IMR-90 (cell line): ENCODE results near the gene S100A3. TPM values are rescaled to one million over a fixed set of nuclear protein-coding genes. Genes with fewer than 3 reads are reported as not detected.

Experiments
- ATAC-seq: fragments of 200-7000 bp; cut with Tn5 transposase; 2 replicates; pipeline ENCODE4 v1.9.1; 2020; ENCODE audit warnings: low read depth, mild to moderate bottlenecking, moderate library complexity
- BruUV-seq: library from RNA; stranded (reverse); fragments of 400-500 nt; replicated peaks from 2 replicates; lab custom pipeline; 2021; lab: Mats Ljungman, UMichigan
- CTCF ChIA-PET: fragments of 300-600 bp; formaldehyde crosslinking; extraction: SDS; loops from one replicate; lab custom pipeline; 2021; ENCODE audit warnings: antibody characterized with exemption; lab: Yijun Ruan, JAX
- POLR2A ChIA-PET: fragments of 300-600 bp; sonication (Branson Sonifier 250); formaldehyde crosslinking; loops from one replicate; lab custom pipeline; 2022; ENCODE audit warnings: antibody characterized with exemption; ENCODE audit not compliant: unreplicated experiment; lab: Charles Lee
- DNase-seq: peaks from one replicate; pipeline ENCODE4 v3.0.0; 2013
- H2AFZ ChIP-seq: replicated peaks from 2 replicates; pipeline ENCODE3; 2013; ENCODE audit warnings: low read length, mild to moderate bottlenecking; ENCODE audit not compliant: poor library complexity
- H2AK5ac ChIP-seq: 2 replicates; pipeline ENCODE4 v1.6.1; 2013; ENCODE audit warnings: low read depth, low read length, inconsistent platforms
- H2AK9ac ChIP-seq: replicated peaks from 2 replicates; pipeline ENCODE3; 2013; ENCODE audit warnings: mild to moderate bottlenecking, low read depth, low read length, moderate library complexity; ENCODE audit not compliant: poor library complexity
- H2BK120ac ChIP-seq: 2 replicates; pipeline ENCODE4 v1.6.1; 2013; ENCODE audit warnings: low read depth, low read length, inconsistent platforms
- H2BK15ac ChIP-seq: 3 replicates; pipeline ENCODE4 v1.6.1; 2013; ENCODE audit warnings: low read depth, low read length, inconsistent platforms
- H2BK20ac ChIP-seq: 2 replicates; pipeline ENCODE4 v1.6.1; 2013; ENCODE audit warnings: low read depth, mild to moderate bottlenecking, inconsistent platforms, low read length, moderate library complexity
- H2BK5ac ChIP-seq: 2 replicates; pipeline ENCODE4 v1.6.1; 2013; ENCODE audit warnings: mild to moderate bottlenecking, low read depth, low read length, inconsistent platforms; ENCODE audit not compliant: poor library complexity, severe bottlenecking
- H3K14ac ChIP-seq: replicated peaks from 2 replicates; pipeline ENCODE4 v1.6.1; 2013; ENCODE audit warnings: low read depth, low read length, inconsistent platforms
- H3K18ac ChIP-seq: 2 replicates; pipeline ENCODE4 v1.6.1; 2013; ENCODE audit warnings: low read depth, low read length, control low read depth
- H3K23ac ChIP-seq: 2 replicates; pipeline ENCODE4 v1.6.1; 2013; ENCODE audit warnings: low read depth, low read length, inconsistent platforms
- H3K27ac ChIP-seq: 2 replicates; pipeline ENCODE4 v1.5.1; 2013; ENCODE audit warnings: mild to moderate bottlenecking, control low read depth, low read length; ENCODE audit not compliant: insufficient read depth
- H3K27me3 ChIP-seq: 2 replicates; pipeline ENCODE4 v1.6.1; 2013; ENCODE audit warnings: low read length; ENCODE audit not compliant: control insufficient read depth, insufficient read depth
- H3K36me3 ChIP-seq: 2 replicates; pipeline ENCODE4 v1.6.1; 2013; ENCODE audit warnings: low read length, mixed read lengths; ENCODE audit not compliant: control insufficient read depth, insufficient read depth
- H3K4ac ChIP-seq: 2 replicates; pipeline ENCODE4 v1.6.1; 2013; ENCODE audit warnings: low read depth, low read length, inconsistent platforms
- H3K4me1 ChIP-seq: 2 replicates; pipeline ENCODE4 v1.6.1; 2013; ENCODE audit warnings: low read length, mixed read lengths; ENCODE audit not compliant: control insufficient read depth, insufficient read depth
- H3K4me2 ChIP-seq: 2 replicates; pipeline ENCODE4 v1.6.1; 2013; ENCODE audit warnings: low read depth, mild to moderate bottlenecking, control low read depth, low read length, moderate library complexity
- H3K4me3 ChIP-seq: 2 replicates; pipeline ENCODE4 v1.5.1; 2013; ENCODE audit warnings: low read depth, mild to moderate bottlenecking, control low read depth, low read length, moderate library complexity; ENCODE audit not compliant: insufficient read depth
- H3K56ac ChIP-seq: 2 replicates; pipeline ENCODE4 v1.6.1; 2013; ENCODE audit warnings: low read length, inconsistent platforms; ENCODE audit not compliant: insufficient read depth; ENCODE audit errors: extremely low read depth
- H3K79me1 ChIP-seq, 2 experiments: 2 replicates each; pipeline ENCODE4 v1.6.1; 2013; ENCODE audit warnings: low read length in 2 of 2, inconsistent platforms in 1 of 2, low read depth in 1 of 2
- H3K9ac ChIP-seq: 2 replicates; pipeline ENCODE4 v1.6.1; 2013; ENCODE audit warnings: low read depth, low read length, control low read depth
- H3K9me1 ChIP-seq: 2 replicates; pipeline ENCODE4 v1.6.1; 2013; ENCODE audit warnings: low read length, inconsistent platforms; ENCODE audit not compliant: insufficient read depth
- H3K9me3 ChIP-seq: 2 replicates; pipeline ENCODE4 v1.6.1; 2013; ENCODE audit warnings: low read length; ENCODE audit not compliant: control insufficient read depth, insufficient read depth
- H4K20me1 ChIP-seq: 2 replicates; pipeline ENCODE4 v1.6.1; 2013; ENCODE audit warnings: low read length, inconsistent platforms; ENCODE audit not compliant: insufficient read depth
- H4K5ac ChIP-seq: 2 replicates; pipeline ENCODE4 v1.6.1; 2013; ENCODE audit warnings: mild to moderate bottlenecking, low read depth, low read length, control low read depth
- H4K8ac ChIP-seq, 2 experiments: 2 replicates each; pipeline ENCODE4 v1.6.1; 2013; ENCODE audit warnings: low read depth in 2 of 2, low read length in 2 of 2, control low read depth in 1 of 2, inconsistent platforms in 1 of 2
- H4K91ac ChIP-seq: 2 replicates; pipeline ENCODE4 v1.6.1; 2013; ENCODE audit warnings: low read depth, low read length, inconsistent platforms; ENCODE audit not compliant: insufficient read depth
- BHLHE40 ChIP-seq: fragments of 150-350 bp; IDR thresholded peaks from 2 replicates; pipeline ENCODE4 v1.6.1; 2016; ENCODE audit warnings: mild to moderate bottlenecking, low read depth, low read length
- CEBPB ChIP-seq: IDR thresholded peaks from 2 replicates; pipeline ENCODE4 v1.6.1; 2012; ENCODE audit warnings: low read depth, low read length, improper control_type of control experiment
- CHD1 ChIP-seq: IDR thresholded peaks from 2 replicates; pipeline ENCODE4 v1.6.1; 2012; ENCODE audit warnings: low read depth, low read length, improper control_type of control experiment
- FOS ChIP-seq: fragments of 150-350 bp; IDR thresholded peaks from 2 replicates; pipeline ENCODE4 v1.6.1; 2016; ENCODE audit warnings: low read depth, low read length
- MAFK ChIP-seq: IDR thresholded peaks from 2 replicates; pipeline ENCODE4 v1.6.1; 2012; ENCODE audit warnings: low read depth, low read length, improper control_type of control experiment
- MAZ ChIP-seq: IDR thresholded peaks from 2 replicates; pipeline ENCODE4 v1.6.1; 2012; ENCODE audit warnings: low read depth, mild to moderate bottlenecking, low read length, improper control_type of control experiment, moderate library complexity, borderline replicate concordance
- MXI1 ChIP-seq: IDR thresholded peaks from 2 replicates; pipeline ENCODE4 v1.6.1; 2012; ENCODE audit warnings: low read depth, mild to moderate bottlenecking, low read length, moderate library complexity, borderline replicate concordance
- NFE2L2 ChIP-seq: fragments of 150-350 bp; IDR thresholded peaks from 2 replicates; pipeline ENCODE4 v1.6.1; 2016; ENCODE audit warnings: low read depth, mild to moderate bottlenecking, low read length
- POLR2A ChIP-seq: IDR thresholded peaks from 2 replicates; pipeline ENCODE4 v1.6.1; 2012; ENCODE audit warnings: mild to moderate bottlenecking, low read depth, low read length
- RAD21 ChIP-seq: IDR thresholded peaks from 2 replicates; pipeline ENCODE4 v1.6.1; 2012; ENCODE audit warnings: low read length, improper control_type of control experiment
- RCOR1 ChIP-seq: IDR thresholded peaks from 2 replicates; pipeline ENCODE4 v1.6.1; 2012; ENCODE audit warnings: mild to moderate bottlenecking, low read length, improper control_type of control experiment; ENCODE audit not compliant: insufficient replicate concordance
- RFX5 ChIP-seq: IDR thresholded peaks from 2 replicates; pipeline ENCODE4 v1.8.0; 2012; ENCODE audit warnings: low read depth, mild to moderate bottlenecking, low read length, moderate library complexity
- SMC3 ChIP-seq: fragments of 150-350 bp; IDR thresholded peaks from 2 replicates; pipeline ENCODE4 v1.6.1; 2016; ENCODE audit warnings: low read depth, mild to moderate bottlenecking, antibody characterized with exemption, low read length, moderate library complexity
- WGBS, 2 experiments: methylation state at CpG; one replicate each; pipeline versions ENCODE4 v1.1.5 to v1.1.7; 2013; ENCODE audit warnings: missing lambda C conversion rate in 2 of 2; ENCODE audit not compliant: insufficient read length in 1 of 2; ENCODE audit errors: extremely low coverage in 2 of 2; 5-methylcytosine and 5-hydroxymethylcytosine counted together
- dilution Hi-C: fragments of 300-500 bp; cut with HindIII; formaldehyde crosslinking; loops from one replicate; pipeline ENCODE4 v1.14.3; 2018; ENCODE audit warnings: low sequenced_read_pairs; ENCODE audit not compliant: unreplicated experiment
- in situ Hi-C: fragments of 300-500 bp; cut with MboI; formaldehyde crosslinking; loops from 3 replicates; pipeline ENCODE4 v1.14.3; 2019; ENCODE audit warnings: low sequenced_read_pairs, inconsistent platforms, mixed read lengths
- intact Hi-C: fragments of 100-400 bp; cut with micrococcal nuclease; formaldehyde crosslinking; loops from 2 replicates; pipeline ENCODE4 v1.10.0; 2022
- polyA plus RNA-seq, 3 experiments: library from polyadenylated mRNA; depleted of rRNA; stranded (reverse); fragments of >200 nt; gene quantifications; 2 replicates each; pipeline ENCODE4 v1.2.3, GENCODE V29; 2012; ENCODE audit warnings: low replicate concordance in 1 of 3
- total RNA-seq: library from RNA; depleted of rRNA; stranded (reverse); fragments of >200 nt; gene quantifications from 2 replicates; pipeline ENCODE4 v1.2.3, GENCODE V29; 2012
- TF ChIP-seq, protein P1 (sequence below): fragments of 150-350 bp; IDR thresholded peaks from 2 replicates; pipeline ENCODE4 v1.6.1; 2016; ENCODE audit warnings: low read depth, mild to moderate bottlenecking, low read length, moderate library complexity, borderline replicate concordance
- TF ChIP-seq, protein P2 (sequence below): conservative IDR thresholded peaks from 2 replicates; pipeline ENCODE4 v1.5.1; 2012; ENCODE audit warnings: mild to moderate bottlenecking, low read depth, low read length, improper control_type of control experiment
- TF ChIP-seq, protein P3 (sequence below): fragments of 150-350 bp; IDR thresholded peaks from 2 replicates; pipeline ENCODE4 v1.6.1; 2017; ENCODE audit warnings: mild to moderate bottlenecking, antibody characterized with exemption, low read length, low read depth

The S100A3 gene
- total and polyA plus RNA-seq, 2 of the 4 experiments (the other 2 are of a cell fraction): 2.9 to 4.5 TPM

DNA sequence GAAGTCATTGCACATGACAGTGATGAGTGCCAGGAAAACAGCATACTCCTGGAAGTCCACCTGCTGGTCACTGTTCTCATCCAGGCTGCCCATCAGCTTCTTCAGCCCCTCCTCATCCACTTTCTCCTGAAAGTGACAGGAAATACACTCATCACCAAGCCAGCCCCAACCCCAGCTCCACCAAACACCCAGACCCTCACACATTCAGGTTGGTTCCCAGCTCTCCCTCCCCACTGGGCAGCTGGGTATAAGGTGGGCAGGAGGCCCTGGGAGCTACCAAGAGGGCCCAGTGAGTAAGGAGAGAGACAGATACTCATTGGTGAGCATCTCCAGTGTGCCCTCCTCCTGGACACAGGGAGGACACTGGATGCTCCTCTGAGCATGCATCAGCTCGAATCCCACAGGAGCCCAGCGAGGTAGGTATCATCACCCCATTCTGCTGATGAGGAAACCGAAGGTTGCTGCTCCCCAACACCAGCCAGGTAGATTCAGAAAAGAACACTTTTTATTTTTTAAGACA, 12.5 kb upstream of the S100A3 start:
- no peak for ATAC-seq
- POLR2A ChIA-PET: no interaction called here

More for the DNA sequence above, 12.5 kb upstream of the S100A3 start:
- Histone ChIP-seq H3K4me2 (no peak overlapping the region), H3K27me3 (no peaks in the 10 kb centered on the region), H2AFZ (no peak overlapping the region), H3K36me3 (no peaks in the 10 kb centered on the region), H3K9ac (no peak overlapping the region), H3K27ac (no peak overlapping the region), H3K79me1 (peaks cover 4 to 26% of the 10 kb centered on the region in 2 experiments; a peak in 3 of 4 replicates), H3K4me3 (no peak overlapping the region), H3K14ac (no peak overlapping the region), H3K4me1 (peaks cover 13% of the 10 kb centered on the region), H3K9me3 (no peaks in the 10 kb centered on the region), H2AK9ac (no peak overlapping the region), H3K4ac (no peak overlapping the region), H3K18ac (no peak overlapping the region), H4K8ac (no peak overlapping the region), H2BK20ac (no peak overlapping the region), H2BK120ac (no peak overlapping the region), H2AK5ac (peak overlapping the region; percentile 78; the same call in 1 of the 2 replicates), H2BK5ac (no peak overlapping the region), H4K91ac (no peak overlapping the region), H4K20me1 (no peaks in the 10 kb centered on the region), H3K56ac (no peak overlapping the region), H2BK15ac (no peak overlapping the region), H4K5ac (no peak overlapping the region), H3K23ac (no peak overlapping the region), H3K9me1 (peaks cover 11% of the 10 kb centered on the region; the same call in 1 of the 2 replicates)
- intact Hi-C loops: no loop called here
- no CpG with 5 or more reads among the region's 3 CpGs for WGBS, 2 experiments
- TF ChIP-seq, protein P1, sequence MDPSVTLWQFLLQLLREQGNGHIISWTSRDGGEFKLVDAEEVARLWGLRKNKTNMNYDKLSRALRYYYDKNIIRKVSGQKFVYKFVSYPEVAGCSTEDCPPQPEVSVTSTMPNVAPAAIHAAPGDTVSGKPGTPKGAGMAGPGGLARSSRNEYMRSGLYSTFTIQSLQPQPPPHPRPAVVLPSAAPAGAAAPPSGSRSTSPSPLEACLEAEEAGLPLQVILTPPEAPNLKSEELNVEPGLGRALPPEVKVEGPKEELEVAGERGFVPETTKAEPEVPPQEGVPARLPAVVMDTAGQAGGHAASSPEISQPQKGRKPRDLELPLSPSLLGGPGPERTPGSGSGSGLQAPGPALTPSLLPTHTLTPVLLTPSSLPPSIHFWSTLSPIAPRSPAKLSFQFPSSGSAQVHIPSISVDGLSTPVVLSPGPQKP: no peak
- TF ChIP-seq RCOR1 (no peak), CHD1 (no peak), CEBPB (no peak), MAFK (no peak), BHLHE40 (no peak), MXI1 (no peak), SMC3 (no peak), FOS (no peak), POLR2A (no peak), RFX5 (no peak), NFE2L2 (no peak), MAZ (no peak), RAD21 (no peak)
- TF ChIP-seq, protein P2, sequence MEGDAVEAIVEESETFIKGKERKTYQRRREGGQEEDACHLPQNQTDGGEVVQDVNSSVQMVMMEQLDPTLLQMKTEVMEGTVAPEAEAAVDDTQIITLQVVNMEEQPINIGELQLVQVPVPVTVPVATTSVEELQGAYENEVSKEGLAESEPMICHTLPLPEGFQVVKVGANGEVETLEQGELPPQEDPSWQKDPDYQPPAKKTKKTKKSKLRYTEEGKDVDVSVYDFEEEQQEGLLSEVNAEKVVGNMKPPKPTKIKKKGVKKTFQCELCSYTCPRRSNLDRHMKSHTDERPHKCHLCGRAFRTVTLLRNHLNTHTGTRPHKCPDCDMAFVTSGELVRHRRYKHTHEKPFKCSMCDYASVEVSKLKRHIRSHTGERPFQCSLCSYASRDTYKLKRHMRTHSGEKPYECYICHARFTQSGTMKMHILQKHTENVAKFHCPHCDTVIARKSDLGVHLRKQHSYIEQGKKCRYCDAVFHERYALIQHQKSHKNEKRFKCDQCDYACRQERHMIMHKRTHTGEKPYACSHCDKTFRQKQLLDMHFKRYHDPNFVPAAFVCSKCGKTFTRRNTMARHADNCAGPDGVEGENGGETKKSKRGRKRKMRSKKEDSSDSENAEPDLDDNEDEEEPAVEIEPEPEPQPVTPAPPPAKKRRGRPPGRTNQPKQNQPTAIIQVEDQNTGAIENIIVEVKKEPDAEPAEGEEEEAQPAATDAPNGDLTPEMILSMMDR: no peak
- TF ChIP-seq, protein P3, sequence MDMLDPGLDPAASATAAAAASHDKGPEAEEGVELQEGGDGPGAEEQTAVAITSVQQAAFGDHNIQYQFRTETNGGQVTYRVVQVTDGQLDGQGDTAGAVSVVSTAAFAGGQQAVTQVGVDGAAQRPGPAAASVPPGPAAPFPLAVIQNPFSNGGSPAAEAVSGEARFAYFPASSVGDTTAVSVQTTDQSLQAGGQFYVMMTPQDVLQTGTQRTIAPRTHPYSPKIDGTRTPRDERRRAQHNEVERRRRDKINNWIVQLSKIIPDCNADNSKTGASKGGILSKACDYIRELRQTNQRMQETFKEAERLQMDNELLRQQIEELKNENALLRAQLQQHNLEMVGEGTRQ: no peak
- no peak for DNase-seq
- CTCF ChIA-PET: no interaction called here
- in situ Hi-C loops: loop anchor here (10.0 kb wide), 1 partner anchor 47 kb away; no protein-coding TSS in a partner anchor
- BruUV-seq: no TSS peak
- dilution Hi-C loops: no loop called here
